Camera-type eye (tissue), 1 donor: ENCODE data around the gene ZNF605. TPM values are rescaled to one million over a fixed set of nuclear protein-coding genes. Genes with fewer than 3 reads are reported as not detected.

Experiments
- total RNA-seq: library from RNA; depleted of rRNA; stranded (reverse); fragments of >200 nt; gene quantifications from one replicate; pipeline ENCODE4 v1.2.3, GENCODE V29; 2014

Gene ZNF605
- 25.1 TPM for total RNA-seq

GRCh38 chr12:132956011-132956788 lies at the start of gene ZNF605:
Gene ZNF605, minus strand, starts transcription at chr12:132956306. Its CDS starts 10,671 bp downstream, at chr12:132945635.

GRCh38 chr12:132986001-132986884 lies 30.1 kb upstream of the ZNF605 start, which contains the start of gene ZNF26:
Gene ZNF26, plus strand, starts transcription at chr12:132986367. Its CDS starts 474 bp downstream, at chr12:132986841.

GRCh38 chr12:132887513-132888351 lies 68.4 kb downstream of the ZNF605 start, which contains the start of gene CHFR:
Gene CHFR, minus strand, starts transcription at chr12:132887605. Its CDS starts 277 bp downstream, at chr12:132887328.

Other genes starting within 250 kb of the ZNF605 start
- 16.2 TPM for gene PGAM5, start 245.5 kb downstream of the ZNF605 start, total RNA-seq
- 63.6 TPM for gene ANKLE2, start 194.5 kb downstream of the ZNF605 start, total RNA-seq
- 86.0 TPM for gene GOLGA3, start 127.4 kb downstream of the ZNF605 start, total RNA-seq
- gene CHFR, start 68.7 kb downstream of the ZNF605 start, total RNA-seq: 34.7 TPM
- 34.0 TPM for gene ZNF26, start 30.1 kb upstream of the ZNF605 start, total RNA-seq
- 94.9 TPM for gene ZNF84, start 81.2 kb upstream of the ZNF605 start, total RNA-seq
- 50.0 TPM for gene ZNF140, start 124.6 kb upstream of the ZNF605 start, total RNA-seq
- 9.5 TPM for gene ZNF891, start 174.0 kb upstream of the ZNF605 start, total RNA-seq
- gene ZNF10, start 174.3 kb upstream of the ZNF605 start, total RNA-seq: 48.7 TPM
- 55.0 TPM for gene ZNF268, start 225.2 kb upstream of the ZNF605 start, total RNA-seq